NB4 (cell line): ENCODE data around the gene PAOX.

Experiments
- DNase-seq: peaks from one replicate; pipeline ENCODE4 v3.0.0; 2010; ENCODE audit warnings: low read depth
- H3K4me3 ChIP-seq: one replicate; pipeline ENCODE4 v1.5.1; 2011; ENCODE audit warnings: mild to moderate bottlenecking, low read depth, low read length, moderate library complexity
- CTCF ChIP-seq: IDR thresholded peaks from one replicate; pipeline ENCODE4 v1.5.1; 2012; ENCODE audit warnings: low read depth, low read length
- MAX ChIP-seq: IDR thresholded peaks from 2 replicates; pipeline ENCODE4 v1.6.1; 2011; ENCODE audit warnings: low read depth, low read length
- MYC ChIP-seq: IDR thresholded peaks from 2 replicates; pipeline ENCODE4 v1.6.1; 2011; ENCODE audit warnings: low read depth, low read length
- POLR2A ChIP-seq: IDR thresholded peaks from 2 replicates; pipeline ENCODE4 v1.6.1; 2011; ENCODE audit warnings: mild to moderate bottlenecking; ENCODE audit not compliant: insufficient read length; ENCODE audit errors: extremely low read depth

The PAOX gene

GRCh38 chr10:133379152-133379800 lies at the start of gene PAOX:
Gene PAOX, plus strand, starts transcription at chr10:133379262. Its CDS starts 55 bp downstream, at chr10:133379317.
- DNase-seq = peak; percentile 45
- no peak for TF ChIP-seq MYC
- TF ChIP-seq CTCF = no peak
- TF ChIP-seq POLR2A = no peak
- no peak for TF ChIP-seq MAX
- H3K4me3 ChIP-seq = peak within 1 kb of the TSS; percentile 53

- no peak for TF ChIP-seq POLR2A
- TF ChIP-seq MAX = 0 out of 2 replicates have a peak, but pooled peaks have one; percentile 10
- peak; percentile 88 for TF ChIP-seq CTCF
- no peak for TF ChIP-seq MYC
- H3K4me3 ChIP-seq = no peak overlapping the region
- peak; percentile 92 for DNase-seq
Measured at GRCh38 chr10:133329491-133330202, 49.4 kb upstream of the PAOX start.

GRCh38 chr10:133332936-133333699 lies 45.9 kb upstream of the PAOX start:
- H3K4me3 ChIP-seq = no peak overlapping the region
- TF ChIP-seq POLR2A (no peak), MAX (no peak), CTCF (no peak), MYC (no peak)
- no peak for DNase-seq

- no peak overlapping the region for H3K4me3 ChIP-seq
- TF ChIP-seq MAX (no peak), MYC (no peak), POLR2A (no peak), CTCF (no peak)
- no peak for DNase-seq
Measured at GRCh38 chr10:133334503-133335245, 44.4 kb upstream of the PAOX start.

- no peak for TF ChIP-seq MYC
- no peak for TF ChIP-seq POLR2A
- TF ChIP-seq CTCF = no peak
- TF ChIP-seq MAX = no peak
- DNase-seq = no peak
- H3K4me3 ChIP-seq = no peak overlapping the region
Measured at GRCh38 chr10:133335246-133336117, 43.6 kb upstream of the PAOX start.
